Kidney epithelial cell (primary cell): ENCODE results near the gene SDF2. TPM values are rescaled to one million over a fixed set of nuclear protein-coding genes. Genes with fewer than 3 reads are reported as not detected.

ENCODE experiments used
- DNase-seq: peaks from one replicate; pipeline ENCODE4 v3.0.0-alpha.2; 2010; ENCODE audit warnings: low read depth
- H3K27me3 ChIP-seq: 2 replicates; pipeline ENCODE4 v1.6.0; 2011; ENCODE audit warnings: low read length; ENCODE audit not compliant: control insufficient read depth, insufficient read depth
- H3K36me3 ChIP-seq: 2 replicates; pipeline ENCODE4 v1.5.1; 2011; ENCODE audit warnings: low read length; ENCODE audit not compliant: control insufficient read depth, insufficient read depth
- H3K4me3 ChIP-seq: 2 replicates; pipeline ENCODE4 v1.5.1; 2011; ENCODE audit warnings: low read depth, mild to moderate bottlenecking, control low read depth, low read length
- CTCF ChIP-seq: IDR thresholded peaks from 2 replicates; pipeline ENCODE4 v1.5.1; 2011; ENCODE audit warnings: mild to moderate bottlenecking, moderate library complexity, low read length, control low read depth, inconsistent platforms; ENCODE audit not compliant: insufficient read depth, poor library complexity, severe bottlenecking
- total RNA-seq: library from RNA; depleted of rRNA; stranded (reverse); fragments of >200 nt; gene quantifications from 2 replicates; pipeline ENCODE4 v1.2.3, GENCODE V29; 2015

Gene SDF2
- total RNA-seq, 1 donor from 2014 or later = 41.2 TPM

GRCh38 chr17:28700830-28701492, 39.3 kb upstream of the SDF2 start:
- Histone ChIP-seq H3K27me3 (no peaks in the 10 kb centered on the region), H3K4me3 (no peak overlapping the region), H3K36me3 (peaks cover 6% of the 10 kb centered on the region)
- TF ChIP-seq CTCF = no peak
- DNase-seq = no peak

GRCh38 chr17:28700278-28700677, 38.6 kb upstream of the SDF2 start:
- H3K36me3 ChIP-seq = peaks cover 6% of the 10 kb centered on the region
- TF ChIP-seq CTCF = no peak
- H3K27me3 ChIP-seq = no peaks in the 10 kb centered on the region

GRCh38 chr17:28698253-28698941, 36.7 kb upstream of the SDF2 start:
- H3K27me3 ChIP-seq = no peaks in the 10 kb centered on the region
- H3K36me3 ChIP-seq = peaks cover 6% of the 10 kb centered on the region
- TF ChIP-seq CTCF = no peak
- DNase-seq = no peak
- no peak overlapping the region for H3K4me3 ChIP-seq

More at GRCh38 chr17:28700278-28700677, 38.6 kb upstream of the SDF2 start:
- DNase-seq = no peak
- H3K4me3 ChIP-seq = no peak overlapping the region

GRCh38 chr17:28693869-28694268, 32.2 kb upstream of the SDF2 start:
- H3K36me3 ChIP-seq = peaks cover 4% of the 10 kb centered on the region
- no peaks in the 10 kb centered on the region for H3K27me3 ChIP-seq
- no peak overlapping the region for H3K4me3 ChIP-seq
- DNase-seq = no peak
- TF ChIP-seq CTCF = no peak

- no peak for DNase-seq
- TF ChIP-seq CTCF = no peak
- Histone ChIP-seq H3K4me3 (no peak overlapping the region), H3K36me3 (peaks cover 1% of the 10 kb centered on the region), H3K27me3 (no peaks in the 10 kb centered on the region)
Observed at GRCh38 chr17:28689011-28689410, 27.3 kb upstream of the SDF2 start.
